SU-DHL-6 (cell line): ENCODE results near the gene VAV3.
A peak's percentile ranks its signal among the peaks of the same experiment; 100 is the strongest.

Experiments used
- H2AFZ ChIP-seq: fragments of 200-600 bp; sonication (generic); 2 replicates; pipeline ENCODE4 v1.6.1; 2014; ENCODE audit warnings: low read depth, mild to moderate bottlenecking, moderate library complexity, mixed read lengths, antibody characterized with exemption, low read length; ENCODE audit not compliant: severe bottlenecking
- H3F3A ChIP-seq: fragments of 200-600 bp; shearing (Covaris generic); 2 replicates; pipeline ENCODE4 v1.6.0; 2016; ENCODE audit warnings: antibody characterized with exemption, mild to moderate bottlenecking; ENCODE audit not compliant: insufficient read depth
- H3K27ac ChIP-seq: fragments of 200-600 bp; sonication (generic); 2 replicates; pipeline ENCODE4 v1.5.1; 2016; ENCODE audit warnings: low read depth, mild to moderate bottlenecking, low read length, moderate library complexity, mixed read lengths
- H3K27me3 ChIP-seq: fragments of 200-600 bp; sonication (generic), shearing (Covaris generic); 2 replicates; pipeline ENCODE4 v1.6.0; 2014; ENCODE audit warnings: mild to moderate bottlenecking, low read length
- H3K36me3 ChIP-seq: fragments of 200-600 bp; sonication (generic); 2 replicates; pipeline ENCODE4 v1.6.1; 2014; ENCODE audit warnings: mild to moderate bottlenecking, low read length, mixed read lengths
- H3K4me2 ChIP-seq: fragments of 300-600, 200-600 bp; shearing (Covaris generic), sonication (generic); 2 replicates; pipeline ENCODE4 v1.6.0; 2014; ENCODE audit warnings: low read length, low read depth, mild to moderate bottlenecking; ENCODE audit not compliant: poor library complexity, severe bottlenecking
- H3K4me3 ChIP-seq: fragments of 200-600 bp; sonication (generic); 2 replicates; pipeline ENCODE4 v1.5.1; 2014; ENCODE audit warnings: antibody characterized with exemption, low read length, mild to moderate bottlenecking, mixed read lengths; ENCODE audit not compliant: insufficient read depth, poor library complexity, severe bottlenecking
- H3K79me2 ChIP-seq: fragments of 200-600 bp; sonication (generic); 2 replicates; pipeline ENCODE4 v1.6.1; 2014; ENCODE audit warnings: mild to moderate bottlenecking, low read length, moderate library complexity; ENCODE audit not compliant: insufficient read depth
- H3K9ac ChIP-seq: fragments of 200-600 bp; sonication (generic); 2 replicates; pipeline ENCODE4 v1.7.0; 2014; ENCODE audit warnings: mild to moderate bottlenecking, low read length
- H3K9me2 ChIP-seq: fragments of 200-600 bp; sonication (generic); replicated peaks from 2 replicates; pipeline ENCODE4 v1.6.1; 2014; ENCODE audit warnings: low read length; ENCODE audit not compliant: insufficient read depth
- H3K9me3 ChIP-seq: fragments of 200-600 bp; sonication (generic); 2 replicates; pipeline ENCODE4 v1.6.1; 2014; ENCODE audit warnings: low read length, mixed read lengths; ENCODE audit not compliant: insufficient read depth
- H4K20me1 ChIP-seq: fragments of 200-600 bp; sonication (generic); 2 replicates; pipeline ENCODE4 v1.6.1; 2014; ENCODE audit warnings: low read depth, mild to moderate bottlenecking, antibody characterized with exemption, low read length, moderate library complexity, mixed read lengths
- CTCF ChIP-seq: fragments of 200-600 bp; sonication (generic); IDR thresholded peaks from one replicate; pipeline ENCODE4 v1.5.1; 2017; ENCODE audit warnings: antibody characterized with exemption, mild to moderate bottlenecking, low read length, moderate library complexity; ENCODE audit not compliant: insufficient read depth, poor library complexity, severe bottlenecking
- EZH2phosphoT487 ChIP-seq: fragments of 200-600 bp; sonication (generic), shearing (Covaris generic); conservative IDR thresholded peaks from 2 replicates; pipeline ENCODE4 v1.6.1; 2018; ENCODE audit warnings: mild to moderate bottlenecking, antibody characterized with exemption, low read length, moderate library complexity, mixed read lengths

The VAV3 gene

DNA sequence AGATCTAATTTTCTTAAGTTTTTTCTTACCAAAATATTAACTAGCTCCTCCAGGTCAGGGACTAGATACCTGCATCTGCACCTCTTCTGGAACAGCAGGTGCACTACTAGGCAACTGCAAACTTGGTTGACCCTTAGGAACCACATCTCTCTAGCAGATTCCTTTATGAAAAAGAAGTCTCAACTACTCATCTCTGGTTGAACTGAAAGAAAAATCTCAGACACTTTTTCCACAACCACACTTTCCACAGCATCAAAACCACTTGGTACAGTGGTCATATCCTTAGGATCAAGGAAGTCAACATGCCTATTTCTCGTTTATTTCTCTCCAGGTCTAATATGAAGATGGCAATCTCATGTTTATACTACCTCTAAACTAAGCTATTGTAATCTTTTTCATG is 52.3 kb downstream of the VAV3 start:
- no peaks in the 10 kb centered on the region for H3K79me2 ChIP-seq
- H3K9me2 ChIP-seq: no peaks in the 10 kb centered on the region
- no peaks in the 10 kb centered on the region for H3F3A ChIP-seq
- TF ChIP-seq CTCF (no peak), EZH2phosphoT487 (no peak)
- H3K36me3 ChIP-seq: no peaks in the 10 kb centered on the region
- no peak overlapping the region for H3K4me2 ChIP-seq
- no peak overlapping the region for H3K27ac ChIP-seq
- H3K9me3 ChIP-seq: no peaks in the 10 kb centered on the region
- H4K20me1 ChIP-seq: no peaks in the 10 kb centered on the region; the same call in 1 of the 2 replicates
- H3K27me3 ChIP-seq: no peaks in the 10 kb centered on the region
- H3K4me3 ChIP-seq: no peak overlapping the region
- no peak overlapping the region for H3K9ac ChIP-seq
- H2AFZ ChIP-seq: no peak overlapping the region

GRCh38 chr1:107900090-107900945 is 64.7 kb downstream of the VAV3 start:
- Histone ChIP-seq H3K27ac (peak overlapping the region; percentile 75), H3K9ac (peak overlapping the region; percentile 18; the same call in 1 of the 2 replicates), H4K20me1 (no peaks in the 10 kb centered on the region), H3K9me3 (no peaks in the 10 kb centered on the region), H3K36me3 (no peaks in the 10 kb centered on the region), H3K4me3 (no peak overlapping the region), H3K9me2 (no peaks in the 10 kb centered on the region), H3K27me3 (no peaks in the 10 kb centered on the region), H3F3A (peaks cover 31% of the 10 kb centered on the region), H3K79me2 (no peaks in the 10 kb centered on the region), H3K4me2 (peak overlapping the region; percentile 60), H2AFZ (peak overlapping the region; percentile 18)
- TF ChIP-seq EZH2phosphoT487: no peak
- no peak for TF ChIP-seq CTCF

GRCh38 chr1:107899655-107900054 is 65.3 kb downstream of the VAV3 start:
- no peaks in the 10 kb centered on the region for H3K36me3 ChIP-seq
- no peaks in the 10 kb centered on the region for H3K79me2 ChIP-seq
- H3K4me2 ChIP-seq: peak overlapping the region; percentile 60
- no peak overlapping the region for H2AFZ ChIP-seq
- peak overlapping the region; percentile 75 for H3K27ac ChIP-seq
- no peaks in the 10 kb centered on the region for H4K20me1 ChIP-seq
- H3K9me2 ChIP-seq: no peaks in the 10 kb centered on the region
- H3K27me3 ChIP-seq: no peaks in the 10 kb centered on the region
- peaks cover 31% of the 10 kb centered on the region for H3F3A ChIP-seq
- H3K9me3 ChIP-seq: no peaks in the 10 kb centered on the region
- no peak overlapping the region for H3K9ac ChIP-seq
- no peak overlapping the region for H3K4me3 ChIP-seq
- no peak for TF ChIP-seq CTCF
